ENCODE data around the gene TSC1.

Gene TSC1

DNA sequence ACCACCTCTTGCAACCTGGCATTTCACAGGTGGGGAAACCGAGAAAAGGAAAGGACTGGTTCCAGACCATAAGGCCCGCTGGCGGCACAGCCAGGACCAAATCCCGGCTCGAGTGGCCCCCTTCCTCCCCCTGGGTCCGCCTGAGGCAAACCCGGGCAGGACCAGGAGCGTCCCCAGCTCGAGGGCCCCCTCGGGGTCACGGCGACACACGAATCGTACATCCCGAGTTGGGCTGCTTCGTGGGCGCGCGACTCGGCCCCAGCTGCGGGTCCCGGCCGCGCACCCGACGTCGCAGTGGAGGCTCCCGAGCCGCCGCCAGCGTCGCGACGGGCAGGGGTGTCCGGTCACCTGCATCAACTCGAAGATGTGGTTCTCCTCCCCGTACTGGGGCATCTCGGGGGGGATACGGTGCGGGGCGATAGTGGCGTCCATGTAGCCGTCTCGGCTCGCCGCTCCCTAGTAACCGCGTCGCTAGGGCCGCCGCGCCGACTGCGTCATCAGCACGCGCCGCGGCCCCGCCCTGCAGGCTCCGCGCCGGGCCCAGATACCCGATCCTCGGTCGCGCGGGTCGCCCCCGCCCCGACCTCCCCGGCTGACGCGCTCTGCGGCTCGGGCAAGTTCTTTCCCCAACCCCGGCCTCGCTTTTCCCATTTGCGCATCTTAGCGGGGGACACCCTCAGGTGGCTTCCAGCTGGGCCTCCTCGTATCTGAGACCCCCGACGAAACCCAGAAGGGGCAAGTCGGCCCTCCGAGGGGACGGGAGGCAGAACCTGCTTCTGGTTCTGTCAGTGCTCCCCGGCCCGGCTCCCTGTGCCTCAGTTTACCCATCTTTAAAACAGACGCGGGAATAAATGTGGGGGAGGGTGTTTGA, 66.4 kb downstream of the TSC1 start, which contains the start of gene AK8 (continued):
- TF ChIP-seq TCF7L2 (IDR thresholded peaks at IDR 0.05; ENCODE audit: borderline replicate concordance, low read depth, low read length), result no peak
- TF ChIP-seq, protein P1, sequence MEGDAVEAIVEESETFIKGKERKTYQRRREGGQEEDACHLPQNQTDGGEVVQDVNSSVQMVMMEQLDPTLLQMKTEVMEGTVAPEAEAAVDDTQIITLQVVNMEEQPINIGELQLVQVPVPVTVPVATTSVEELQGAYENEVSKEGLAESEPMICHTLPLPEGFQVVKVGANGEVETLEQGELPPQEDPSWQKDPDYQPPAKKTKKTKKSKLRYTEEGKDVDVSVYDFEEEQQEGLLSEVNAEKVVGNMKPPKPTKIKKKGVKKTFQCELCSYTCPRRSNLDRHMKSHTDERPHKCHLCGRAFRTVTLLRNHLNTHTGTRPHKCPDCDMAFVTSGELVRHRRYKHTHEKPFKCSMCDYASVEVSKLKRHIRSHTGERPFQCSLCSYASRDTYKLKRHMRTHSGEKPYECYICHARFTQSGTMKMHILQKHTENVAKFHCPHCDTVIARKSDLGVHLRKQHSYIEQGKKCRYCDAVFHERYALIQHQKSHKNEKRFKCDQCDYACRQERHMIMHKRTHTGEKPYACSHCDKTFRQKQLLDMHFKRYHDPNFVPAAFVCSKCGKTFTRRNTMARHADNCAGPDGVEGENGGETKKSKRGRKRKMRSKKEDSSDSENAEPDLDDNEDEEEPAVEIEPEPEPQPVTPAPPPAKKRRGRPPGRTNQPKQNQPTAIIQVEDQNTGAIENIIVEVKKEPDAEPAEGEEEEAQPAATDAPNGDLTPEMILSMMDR (tag by site-specific recombination; IDR thresholded peaks at IDR 0.05), result no peak
- no peak for TF ChIP-seq ZNF133 (tag by site-specific recombination; IDR thresholded peaks at IDR 0.05)
- TF ChIP-seq, protein P2, sequence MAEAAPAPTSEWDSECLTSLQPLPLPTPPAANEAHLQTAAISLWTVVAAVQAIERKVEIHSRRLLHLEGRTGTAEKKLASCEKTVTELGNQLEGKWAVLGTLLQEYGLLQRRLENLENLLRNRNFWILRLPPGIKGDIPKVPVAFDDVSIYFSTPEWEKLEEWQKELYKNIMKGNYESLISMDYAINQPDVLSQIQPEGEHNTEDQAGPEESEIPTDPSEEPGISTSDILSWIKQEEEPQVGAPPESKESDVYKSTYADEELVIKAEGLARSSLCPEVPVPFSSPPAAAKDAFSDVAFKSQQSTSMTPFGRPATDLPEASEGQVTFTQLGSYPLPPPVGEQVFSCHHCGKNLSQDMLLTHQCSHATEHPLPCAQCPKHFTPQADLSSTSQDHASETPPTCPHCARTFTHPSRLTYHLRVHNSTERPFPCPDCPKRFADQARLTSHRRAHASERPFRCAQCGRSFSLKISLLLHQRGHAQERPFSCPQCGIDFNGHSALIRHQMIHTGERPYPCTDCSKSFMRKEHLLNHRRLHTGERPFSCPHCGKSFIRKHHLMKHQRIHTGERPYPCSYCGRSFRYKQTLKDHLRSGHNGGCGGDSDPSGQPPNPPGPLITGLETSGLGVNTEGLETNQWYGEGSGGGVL (tag by site-specific recombination; IDR thresholded peaks at IDR 0.05), result 0 out of 2 replicates have a peak, but pooled peaks have one; percentile 10
- TF ChIP-seq ZNF366 (tag by site-specific recombination; conservative IDR thresholded peaks at IDR 0.05), result no peak
- TF ChIP-seq ZNF558 (tag by site-specific recombination; IDR thresholded peaks at IDR 0.05), result no peak
- no peak for TF ChIP-seq ZNF248 (tag by site-specific recombination; IDR thresholded peaks at IDR 0.05)
- no peak for TF ChIP-seq ZNF830 (tag by site-specific recombination; IDR thresholded peaks at IDR 0.05; ENCODE audit: low read depth)
- TF ChIP-seq ZNF843 (tag by site-specific recombination; IDR thresholded peaks at IDR 0.05), result no peak
- no peak; the same call in 1 of the 2 replicates for TF ChIP-seq ZNF184 (tag by site-specific recombination; IDR thresholded peaks at IDR 0.05)
- TF ChIP-seq, protein P3, sequence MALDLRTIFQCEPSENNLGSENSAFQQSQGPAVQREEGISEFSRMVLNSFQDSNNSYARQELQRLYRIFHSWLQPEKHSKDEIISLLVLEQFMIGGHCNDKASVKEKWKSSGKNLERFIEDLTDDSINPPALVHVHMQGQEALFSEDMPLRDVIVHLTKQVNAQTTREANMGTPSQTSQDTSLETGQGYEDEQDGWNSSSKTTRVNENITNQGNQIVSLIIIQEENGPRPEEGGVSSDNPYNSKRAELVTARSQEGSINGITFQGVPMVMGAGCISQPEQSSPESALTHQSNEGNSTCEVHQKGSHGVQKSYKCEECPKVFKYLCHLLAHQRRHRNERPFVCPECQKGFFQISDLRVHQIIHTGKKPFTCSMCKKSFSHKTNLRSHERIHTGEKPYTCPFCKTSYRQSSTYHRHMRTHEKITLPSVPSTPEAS (tag by site-specific recombination; IDR thresholded peaks at IDR 0.05), result no peak
- TF ChIP-seq ZNF132 (tag by site-specific recombination; IDR thresholded peaks at IDR 0.05; ENCODE audit: borderline replicate concordance), result no peak
- peak; percentile 67 for TF ChIP-seq ZXDB (tag by site-specific recombination; IDR thresholded peaks at IDR 0.05)
- peak; percentile 50 for TF ChIP-seq ZNF629 (tag by site-specific recombination; IDR thresholded peaks at IDR 0.05)
- peak; percentile 100 for TF ChIP-seq ZNF121 (tag by site-specific recombination; IDR thresholded peaks at IDR 0.05)
- TF ChIP-seq ZNF776 (tag by site-specific recombination; IDR thresholded peaks at IDR 0.05; ENCODE audit: borderline replicate concordance), result no peak
- TF ChIP-seq ZNF529 (tag by site-specific recombination; IDR thresholded peaks at IDR 0.05; ENCODE audit: insufficient replicate concordance), result no peak
- no peak for TF ChIP-seq ZNF221 (tag by site-specific recombination; IDR thresholded peaks at IDR 0.05; ENCODE audit: borderline replicate concordance)
- TF ChIP-seq, protein P4, sequence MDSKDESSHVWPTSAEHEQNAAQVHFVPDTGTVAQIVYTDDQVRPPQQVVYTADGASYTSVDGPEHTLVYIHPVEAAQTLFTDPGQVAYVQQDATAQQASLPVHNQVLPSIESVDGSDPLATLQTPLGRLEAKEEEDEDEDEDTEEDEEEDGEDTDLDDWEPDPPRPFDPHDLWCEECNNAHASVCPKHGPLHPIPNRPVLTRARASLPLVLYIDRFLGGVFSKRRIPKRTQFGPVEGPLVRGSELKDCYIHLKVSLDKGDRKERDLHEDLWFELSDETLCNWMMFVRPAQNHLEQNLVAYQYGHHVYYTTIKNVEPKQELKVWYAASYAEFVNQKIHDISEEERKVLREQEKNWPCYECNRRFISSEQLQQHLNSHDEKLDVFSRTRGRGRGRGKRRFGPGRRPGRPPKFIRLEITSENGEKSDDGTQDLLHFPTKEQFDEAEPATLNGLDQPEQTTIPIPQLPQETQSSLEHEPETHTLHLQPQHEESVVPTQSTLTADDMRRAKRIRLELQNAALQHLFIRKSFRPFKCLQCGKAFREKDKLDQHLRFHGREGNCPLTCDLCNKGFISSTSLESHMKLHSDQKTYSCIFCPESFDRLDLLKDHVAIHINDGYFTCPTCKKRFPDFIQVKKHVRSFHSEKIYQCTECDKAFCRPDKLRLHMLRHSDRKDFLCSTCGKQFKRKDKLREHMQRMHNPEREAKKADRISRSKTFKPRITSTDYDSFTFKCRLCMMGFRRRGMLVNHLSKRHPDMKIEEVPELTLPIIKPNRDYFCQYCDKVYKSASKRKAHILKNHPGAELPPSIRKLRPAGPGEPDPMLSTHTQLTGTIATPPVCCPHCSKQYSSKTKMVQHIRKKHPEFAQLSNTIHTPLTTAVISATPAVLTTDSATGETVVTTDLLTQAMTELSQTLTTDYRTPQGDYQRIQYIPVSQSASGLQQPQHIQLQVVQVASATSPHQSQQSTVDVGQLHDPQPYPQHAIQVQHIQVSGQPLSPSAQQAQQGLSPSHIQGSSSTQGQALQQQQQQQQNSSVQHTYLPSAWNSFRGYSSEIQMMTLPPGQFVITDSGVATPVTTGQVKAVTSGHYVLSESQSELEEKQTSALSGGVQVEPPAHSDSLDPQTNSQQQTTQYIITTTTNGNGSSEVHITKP (tag by site-specific recombination; IDR thresholded peaks at IDR 0.05), result peak; percentile 53
- no peak for TF ChIP-seq ZNF837 (tag by site-specific recombination; IDR thresholded peaks at IDR 0.05)
- TF ChIP-seq ZNF10 (tag by site-specific recombination; IDR thresholded peaks at IDR 0.05), result no peak
- no peak for TF ChIP-seq FEZF1 (tag by site-specific recombination; IDR thresholded peaks at IDR 0.05)
- peak; percentile 84 for TF ChIP-seq ZBTB17 (tag by site-specific recombination; IDR thresholded peaks at IDR 0.05)
- no peak for TF ChIP-seq ZBTB1 (tag by site-specific recombination; IDR thresholded peaks at IDR 0.05)
- no peak for TF ChIP-seq ZNF174 (tag by site-specific recombination; IDR thresholded peaks at IDR 0.05)
- TF ChIP-seq, protein P5, sequence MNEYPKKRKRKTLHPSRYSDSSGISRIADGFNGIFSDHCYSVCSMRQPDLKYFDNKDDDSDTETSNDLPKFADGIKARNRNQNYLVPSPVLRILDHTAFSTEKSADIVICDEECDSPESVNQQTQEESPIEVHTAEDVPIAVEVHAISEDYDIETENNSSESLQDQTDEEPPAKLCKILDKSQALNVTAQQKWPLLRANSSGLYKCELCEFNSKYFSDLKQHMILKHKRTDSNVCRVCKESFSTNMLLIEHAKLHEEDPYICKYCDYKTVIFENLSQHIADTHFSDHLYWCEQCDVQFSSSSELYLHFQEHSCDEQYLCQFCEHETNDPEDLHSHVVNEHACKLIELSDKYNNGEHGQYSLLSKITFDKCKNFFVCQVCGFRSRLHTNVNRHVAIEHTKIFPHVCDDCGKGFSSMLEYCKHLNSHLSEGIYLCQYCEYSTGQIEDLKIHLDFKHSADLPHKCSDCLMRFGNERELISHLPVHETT (tag by site-specific recombination; IDR thresholded peaks at IDR 0.05), result no peak
- TF ChIP-seq ZNF768 (tag by site-specific recombination; IDR thresholded peaks at IDR 0.05), result no peak
- TF ChIP-seq ZNF239 (tag by site-specific recombination; IDR thresholded peaks at IDR 0.05), result no peak
- TF ChIP-seq, protein P6, sequence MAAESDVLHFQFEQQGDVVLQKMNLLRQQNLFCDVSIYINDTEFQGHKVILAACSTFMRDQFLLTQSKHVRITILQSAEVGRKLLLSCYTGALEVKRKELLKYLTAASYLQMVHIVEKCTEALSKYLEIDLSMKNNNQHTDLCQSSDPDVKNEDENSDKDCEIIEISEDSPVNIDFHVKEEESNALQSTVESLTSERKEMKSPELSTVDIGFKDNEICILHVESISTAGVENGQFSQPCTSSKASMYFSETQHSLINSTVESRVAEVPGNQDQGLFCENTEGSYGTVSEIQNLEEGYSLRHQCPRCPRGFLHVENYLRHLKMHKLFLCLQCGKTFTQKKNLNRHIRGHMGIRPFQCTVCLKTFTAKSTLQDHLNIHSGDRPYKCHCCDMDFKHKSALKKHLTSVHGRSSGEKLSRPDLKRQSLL (tag by site-specific recombination; IDR thresholded peaks at IDR 0.05), result no peak
